ENCODE measurements around the gene MMP15.
A peak's percentile ranks its signal among the peaks of the same experiment; 100 is the strongest.

DNA sequence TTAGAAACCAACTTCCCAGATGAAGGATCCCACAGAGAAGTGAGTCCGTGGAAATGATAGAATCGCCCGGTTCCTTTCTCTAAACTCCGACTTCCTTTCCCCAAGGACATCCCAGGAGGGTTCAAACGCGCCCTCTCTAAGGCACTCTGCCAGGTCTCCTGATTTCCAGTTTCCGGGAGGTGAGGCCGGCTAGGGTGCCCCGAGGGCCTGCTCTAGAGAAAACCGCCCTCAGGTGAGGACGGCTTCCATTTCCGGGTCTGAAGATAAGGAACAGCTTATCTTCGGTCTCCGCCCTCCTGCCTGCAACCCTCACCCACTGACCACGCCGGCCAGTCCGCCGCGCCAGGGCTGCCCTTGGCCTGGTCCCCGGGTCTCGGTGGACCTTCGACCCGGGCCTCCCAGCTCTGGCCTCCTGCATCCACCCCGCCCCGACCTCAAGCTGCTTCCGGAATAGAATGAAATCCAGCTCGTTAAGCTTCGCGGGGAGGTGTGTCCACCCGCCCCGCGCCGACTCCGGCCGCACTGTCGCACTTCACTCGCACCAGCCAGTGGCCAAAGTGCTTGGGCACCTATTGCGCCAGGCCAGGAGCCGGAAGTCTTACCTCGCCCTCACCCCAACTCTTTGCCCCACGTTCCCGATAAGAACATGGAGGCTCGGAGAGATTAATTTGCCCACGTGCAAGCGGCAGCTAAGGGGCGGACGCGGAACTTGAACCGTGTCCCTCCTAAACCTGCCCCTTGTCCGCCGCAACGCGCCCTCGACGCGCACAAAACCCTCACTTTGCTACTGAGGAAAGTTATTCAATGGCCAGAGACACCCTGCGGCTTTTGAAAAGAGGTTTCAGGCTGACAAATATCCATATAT is 836 bp upstream of the MMP15 start:
- TF ChIP-seq POLR2A (IDR thresholded peaks at IDR 0.05) = no peak
- TF ChIP-seq, protein P1, sequence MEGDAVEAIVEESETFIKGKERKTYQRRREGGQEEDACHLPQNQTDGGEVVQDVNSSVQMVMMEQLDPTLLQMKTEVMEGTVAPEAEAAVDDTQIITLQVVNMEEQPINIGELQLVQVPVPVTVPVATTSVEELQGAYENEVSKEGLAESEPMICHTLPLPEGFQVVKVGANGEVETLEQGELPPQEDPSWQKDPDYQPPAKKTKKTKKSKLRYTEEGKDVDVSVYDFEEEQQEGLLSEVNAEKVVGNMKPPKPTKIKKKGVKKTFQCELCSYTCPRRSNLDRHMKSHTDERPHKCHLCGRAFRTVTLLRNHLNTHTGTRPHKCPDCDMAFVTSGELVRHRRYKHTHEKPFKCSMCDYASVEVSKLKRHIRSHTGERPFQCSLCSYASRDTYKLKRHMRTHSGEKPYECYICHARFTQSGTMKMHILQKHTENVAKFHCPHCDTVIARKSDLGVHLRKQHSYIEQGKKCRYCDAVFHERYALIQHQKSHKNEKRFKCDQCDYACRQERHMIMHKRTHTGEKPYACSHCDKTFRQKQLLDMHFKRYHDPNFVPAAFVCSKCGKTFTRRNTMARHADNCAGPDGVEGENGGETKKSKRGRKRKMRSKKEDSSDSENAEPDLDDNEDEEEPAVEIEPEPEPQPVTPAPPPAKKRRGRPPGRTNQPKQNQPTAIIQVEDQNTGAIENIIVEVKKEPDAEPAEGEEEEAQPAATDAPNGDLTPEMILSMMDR (IDR thresholded peaks at IDR 0.05) = peak in 1 of 3 donors; percentile 30

All from lower leg skin (tissue), 3 donors.